Cardiac fibroblast (primary cell): ENCODE data around the gene LMO1.

Source experiments
- DNase-seq, 2 donors: peaks; one replicate each; pipeline versions ENCODE4 v3.0.0 to v3.0.0-alpha.2; 2010; ENCODE audit warnings: low read depth in 2 of 2
- H3K4me3 ChIP-seq, 2 donors: replicated peaks in 1 of 2; 1 replicate in 1 of 2; 2 replicates in 1 of 2; pipeline ENCODE4 v1.5.1; 2011; ENCODE audit warnings: low read depth in 2 of 2, low read length in 2 of 2, mild to moderate bottlenecking in 2 of 2, moderate library complexity in 1 of 2
- TF ChIP-seq, protein P1 (sequence below): IDR thresholded peaks from one replicate; pipeline ENCODE4 v1.5.1; 2011; ENCODE audit warnings: low read depth, mild to moderate bottlenecking, low read length, inconsistent platforms

The LMO1 gene

DNA sequence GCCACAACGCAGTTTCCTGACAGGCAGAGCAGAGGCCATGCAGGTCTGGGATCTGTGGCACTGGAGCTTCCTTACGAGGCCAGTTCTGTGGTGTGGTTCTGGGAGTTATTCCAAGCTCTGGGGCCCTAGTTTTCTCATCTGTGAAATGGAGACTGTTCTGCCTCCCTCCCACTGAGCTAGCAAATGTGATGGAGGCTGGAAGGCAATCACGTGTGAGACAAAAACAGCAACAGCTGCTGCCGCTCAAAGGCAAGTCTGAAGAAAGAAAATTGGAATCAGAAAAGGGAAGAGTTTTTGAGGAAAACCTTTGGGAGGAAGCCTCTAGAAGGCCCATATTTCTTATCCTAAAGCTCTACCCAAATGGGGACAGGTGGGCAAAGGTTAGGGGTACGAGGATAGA lies 86.5 kb downstream of the LMO1 start:
- no peak overlapping the region for H3K4me3 ChIP-seq
- DNase-seq, result no peak
- TF ChIP-seq, protein P1, sequence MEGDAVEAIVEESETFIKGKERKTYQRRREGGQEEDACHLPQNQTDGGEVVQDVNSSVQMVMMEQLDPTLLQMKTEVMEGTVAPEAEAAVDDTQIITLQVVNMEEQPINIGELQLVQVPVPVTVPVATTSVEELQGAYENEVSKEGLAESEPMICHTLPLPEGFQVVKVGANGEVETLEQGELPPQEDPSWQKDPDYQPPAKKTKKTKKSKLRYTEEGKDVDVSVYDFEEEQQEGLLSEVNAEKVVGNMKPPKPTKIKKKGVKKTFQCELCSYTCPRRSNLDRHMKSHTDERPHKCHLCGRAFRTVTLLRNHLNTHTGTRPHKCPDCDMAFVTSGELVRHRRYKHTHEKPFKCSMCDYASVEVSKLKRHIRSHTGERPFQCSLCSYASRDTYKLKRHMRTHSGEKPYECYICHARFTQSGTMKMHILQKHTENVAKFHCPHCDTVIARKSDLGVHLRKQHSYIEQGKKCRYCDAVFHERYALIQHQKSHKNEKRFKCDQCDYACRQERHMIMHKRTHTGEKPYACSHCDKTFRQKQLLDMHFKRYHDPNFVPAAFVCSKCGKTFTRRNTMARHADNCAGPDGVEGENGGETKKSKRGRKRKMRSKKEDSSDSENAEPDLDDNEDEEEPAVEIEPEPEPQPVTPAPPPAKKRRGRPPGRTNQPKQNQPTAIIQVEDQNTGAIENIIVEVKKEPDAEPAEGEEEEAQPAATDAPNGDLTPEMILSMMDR, result no peak
